Cardiac muscle cell (in vitro differentiated cells and primary cell): Measurements from ENCODE around the gene PGAP2. TPM values are rescaled to one million over a fixed set of nuclear protein-coding genes. Genes with fewer than 3 reads are reported as not detected.
A peak's percentile ranks its signal among the peaks of the same experiment; 100 is the strongest.

Experiments
- DNase-seq, 2 donors: peaks; one replicate each; pipeline versions ENCODE4 v3.0.0 to v3.0.0-alpha.2; 2010 to 2017; ENCODE audit warnings: low read depth in 1 of 2, low spot score in 1 of 2
- H3K27ac ChIP-seq: fragments of 200-600 bp; sonication (generic); 2 replicates; pipeline ENCODE4 v1.5.1; 2016
- H3K27me3 ChIP-seq: fragments of 200-600 bp; sonication (generic); 2 replicates; pipeline ENCODE4 v1.6.0; 2016; ENCODE audit warnings: control low read depth
- H3K36me3 ChIP-seq: fragments of 200-600 bp; sonication (generic); 2 replicates; pipeline ENCODE4 v1.5.1; 2016; ENCODE audit warnings: control low read depth
- H3K4me1 ChIP-seq: fragments of 200-600 bp; sonication (generic); 2 replicates; pipeline ENCODE4 v1.8.1; 2017; ENCODE audit warnings: low read depth, mild to moderate bottlenecking, mixed run types
- H3K4me3 ChIP-seq: fragments of 200-600 bp; sonication (generic); 2 replicates; pipeline ENCODE4 v1.5.1; 2016; ENCODE audit warnings: mild to moderate bottlenecking
- H3K9me3 ChIP-seq: fragments of 200-600 bp; sonication (generic); 2 replicates; pipeline ENCODE4 v1.5.1; 2017; ENCODE audit warnings: low read depth, mild to moderate bottlenecking, control low read depth
- polyA plus RNA-seq: library from polyadenylated mRNA; unstranded; fragments of >200 nt; fragmentation: Nextera tagmentation; extraction: Ambion mirVana; gene quantifications from 2 replicates; pipeline ENCODE4 v1.2.1, GENCODE V29; 2016
- total RNA-seq: library from RNA; depleted of rRNA; stranded (reverse); fragments of >200 nt; gene quantifications from 2 replicates; pipeline ENCODE4 v1.2.3, GENCODE V29; 2016
- TF ChIP-seq, protein P1 (sequence below): IDR thresholded peaks from 2 replicates; pipeline ENCODE4 v1.5.1; 2012; ENCODE audit warnings: low read depth, mild to moderate bottlenecking, low read length

Gene PGAP2
- total and polyA plus RNA-seq, 2 experiments from 2014 or later = 18.2 to 24.9 TPM

DNA sequence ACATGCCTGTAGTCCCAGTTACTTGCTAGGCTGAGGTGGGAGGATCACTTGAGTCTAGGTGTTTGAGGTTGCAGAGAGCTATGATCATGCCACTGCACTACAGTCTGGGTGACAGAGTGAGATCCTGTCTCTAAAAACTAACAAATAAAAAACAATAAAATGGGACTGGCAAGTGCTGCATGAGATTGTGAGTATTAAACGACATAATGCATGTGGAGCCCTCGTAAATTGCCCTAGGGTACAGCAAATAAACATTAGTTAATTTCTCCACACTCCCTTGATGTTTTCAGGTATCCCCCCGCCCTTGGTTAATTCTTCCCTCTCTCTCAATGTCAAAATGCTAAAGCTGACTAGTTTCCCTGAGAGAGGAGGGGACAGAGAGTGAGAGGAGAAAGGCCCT is 37.3 kb downstream of the PGAP2 start:
- TF ChIP-seq, protein P1, sequence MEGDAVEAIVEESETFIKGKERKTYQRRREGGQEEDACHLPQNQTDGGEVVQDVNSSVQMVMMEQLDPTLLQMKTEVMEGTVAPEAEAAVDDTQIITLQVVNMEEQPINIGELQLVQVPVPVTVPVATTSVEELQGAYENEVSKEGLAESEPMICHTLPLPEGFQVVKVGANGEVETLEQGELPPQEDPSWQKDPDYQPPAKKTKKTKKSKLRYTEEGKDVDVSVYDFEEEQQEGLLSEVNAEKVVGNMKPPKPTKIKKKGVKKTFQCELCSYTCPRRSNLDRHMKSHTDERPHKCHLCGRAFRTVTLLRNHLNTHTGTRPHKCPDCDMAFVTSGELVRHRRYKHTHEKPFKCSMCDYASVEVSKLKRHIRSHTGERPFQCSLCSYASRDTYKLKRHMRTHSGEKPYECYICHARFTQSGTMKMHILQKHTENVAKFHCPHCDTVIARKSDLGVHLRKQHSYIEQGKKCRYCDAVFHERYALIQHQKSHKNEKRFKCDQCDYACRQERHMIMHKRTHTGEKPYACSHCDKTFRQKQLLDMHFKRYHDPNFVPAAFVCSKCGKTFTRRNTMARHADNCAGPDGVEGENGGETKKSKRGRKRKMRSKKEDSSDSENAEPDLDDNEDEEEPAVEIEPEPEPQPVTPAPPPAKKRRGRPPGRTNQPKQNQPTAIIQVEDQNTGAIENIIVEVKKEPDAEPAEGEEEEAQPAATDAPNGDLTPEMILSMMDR = no peak
- Histone ChIP-seq H3K9me3 (no peaks in the 10 kb centered on the region), H3K36me3 (no peaks in the 10 kb centered on the region), H3K27ac (no peak overlapping the region), H3K27me3 (peaks cover 8% of the 10 kb centered on the region), H3K4me3 (no peak overlapping the region), H3K4me1 (no peaks in the 10 kb centered on the region)
- no peak for DNase-seq

DNA sequence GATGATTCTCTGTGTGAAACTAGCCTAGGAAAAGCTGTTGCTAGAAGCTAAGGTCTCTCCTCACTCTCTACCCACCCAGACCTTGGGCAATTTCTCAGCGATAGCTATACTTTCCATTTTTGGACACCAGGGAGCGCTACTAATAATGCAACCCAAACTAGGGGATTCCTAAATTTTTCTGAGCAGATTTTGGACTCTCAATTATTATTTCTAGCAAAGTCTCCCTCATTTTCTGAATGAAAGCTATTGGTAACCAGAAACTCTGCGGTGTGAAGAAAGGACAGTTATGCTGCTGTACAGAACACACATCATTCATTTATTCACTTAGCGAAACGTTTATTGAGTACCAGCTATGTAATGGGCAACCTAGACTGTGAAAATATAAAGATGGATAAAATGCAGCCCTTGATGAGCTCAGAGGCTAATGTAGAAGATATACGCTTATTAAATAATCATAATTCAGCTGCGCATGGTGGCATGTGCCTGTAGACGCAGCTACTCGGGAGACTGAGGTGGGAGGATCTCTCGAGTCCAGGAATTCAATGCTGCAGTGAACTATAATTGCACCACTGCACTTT is 41.0 kb downstream of the PGAP2 start:
- Histone ChIP-seq H3K4me1 (no peaks in the 10 kb centered on the region), H3K9me3 (no peaks in the 10 kb centered on the region), H3K27me3 (peaks cover 8% of the 10 kb centered on the region), H3K4me3 (no peak overlapping the region), H3K36me3 (no peaks in the 10 kb centered on the region), H3K27ac (no peak overlapping the region)
- TF ChIP-seq, protein P1 = peak; percentile 73
- DNase-seq = peak; percentile 63

DNA sequence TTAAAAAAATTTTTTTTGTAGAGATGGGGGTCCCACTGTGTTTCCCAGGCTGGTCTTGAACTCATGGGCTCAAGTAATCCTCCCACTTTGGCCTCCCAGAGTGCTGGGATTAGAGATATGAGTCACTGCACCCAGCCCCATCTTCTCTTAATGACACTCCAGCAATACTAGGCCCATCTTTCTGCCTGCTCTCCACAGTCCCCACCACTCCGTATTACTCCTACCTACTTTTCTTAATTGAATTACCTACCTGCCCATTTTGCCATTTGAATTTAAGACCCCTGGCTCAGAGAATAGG is 45.1 kb downstream of the PGAP2 start:
- Histone ChIP-seq H3K27me3 (no peaks in the 10 kb centered on the region), H3K36me3 (no peaks in the 10 kb centered on the region), H3K27ac (no peak overlapping the region), H3K4me1 (peaks cover 20% of the 10 kb centered on the region), H3K9me3 (no peaks in the 10 kb centered on the region), H3K4me3 (no peak overlapping the region)
- no peak for DNase-seq
- TF ChIP-seq, protein P1 = no peak

DNA sequence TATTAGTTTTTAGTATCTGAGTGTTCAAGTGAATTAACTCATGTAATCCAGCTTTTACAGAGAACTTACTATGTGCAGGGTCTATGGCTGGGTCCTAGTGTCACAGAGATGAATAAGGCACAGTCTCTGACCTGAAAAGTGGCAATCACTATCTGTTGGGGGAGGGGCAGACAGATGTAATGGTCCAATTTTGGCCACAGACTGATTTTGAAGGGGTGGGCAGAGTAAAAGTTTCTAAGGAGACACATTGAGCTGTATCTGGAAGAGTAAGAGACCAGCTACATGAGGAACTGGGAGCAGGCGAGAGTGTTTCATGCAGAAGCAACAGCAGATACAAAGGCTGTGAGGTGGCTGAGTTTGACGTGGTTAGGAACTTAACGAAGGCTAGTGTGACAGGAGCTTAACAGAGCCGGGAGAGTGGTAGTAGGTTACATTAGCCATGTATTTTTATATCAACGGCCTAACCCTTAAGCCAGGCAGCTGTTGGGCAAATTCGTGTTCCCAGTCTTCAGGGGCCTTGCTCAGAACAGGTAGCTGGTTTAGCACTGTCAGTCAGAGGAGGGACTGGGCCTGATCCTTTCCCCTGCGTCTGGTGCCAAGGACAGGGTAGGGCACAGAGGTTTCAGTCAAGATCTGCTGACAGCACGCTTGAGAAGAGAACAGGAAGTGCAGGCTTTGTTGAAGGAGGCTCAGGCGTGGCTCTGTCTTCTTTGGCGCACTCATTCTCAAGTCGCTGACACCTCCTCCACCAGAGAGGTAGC is 45.7 kb downstream of the PGAP2 start:
- TF ChIP-seq, protein P1 = no peak
- DNase-seq = no peak
- no peaks in the 10 kb centered on the region for H3K9me3 ChIP-seq
- no peaks in the 10 kb centered on the region for H3K36me3 ChIP-seq
- H3K27ac ChIP-seq = no peak overlapping the region
- H3K4me3 ChIP-seq = no peak overlapping the region
- H3K27me3 ChIP-seq = no peaks in the 10 kb centered on the region
- H3K4me1 ChIP-seq = peaks cover 26% of the 10 kb centered on the region

DNA sequence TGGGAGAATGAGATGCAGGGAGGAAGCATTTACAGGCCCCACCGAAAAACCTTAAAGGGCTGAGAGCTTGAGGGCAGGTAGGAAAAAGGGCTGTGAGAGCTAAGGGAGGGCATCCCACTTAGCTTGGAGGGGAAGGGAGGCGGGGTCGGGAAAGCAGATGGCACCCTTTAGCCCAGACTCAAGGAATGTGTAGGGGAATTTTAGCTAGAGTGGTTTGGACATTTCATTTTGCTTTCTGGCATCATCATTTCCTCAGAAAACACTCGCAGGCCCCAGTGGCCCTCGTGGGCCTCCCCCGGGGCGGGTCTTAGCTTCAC is 46.3 kb downstream of the PGAP2 start:
- Histone ChIP-seq H3K27me3 (no peaks in the 10 kb centered on the region), H3K27ac (no peak overlapping the region), H3K4me3 (no peak overlapping the region), H3K4me1 (peaks cover 31% of the 10 kb centered on the region), H3K36me3 (no peaks in the 10 kb centered on the region), H3K9me3 (no peaks in the 10 kb centered on the region)
- no peak for DNase-seq
- TF ChIP-seq, protein P1 = no peak
